Inferior parietal cortex (tissue), 1 donor: ENCODE results near the gene SLC35G2.
"Not testable (repeated sequence)": the region's sequence is repeated elsewhere in the genome, so short reads cannot be mapped to it uniquely, and the experiment has no call there.

Experiments used
- DNase-seq: peaks from one replicate; pipeline ENCODE4 v3.0.0-alpha.2; 2016; ENCODE audit errors: extremely low spot score

Gene SLC35G2

DNA sequence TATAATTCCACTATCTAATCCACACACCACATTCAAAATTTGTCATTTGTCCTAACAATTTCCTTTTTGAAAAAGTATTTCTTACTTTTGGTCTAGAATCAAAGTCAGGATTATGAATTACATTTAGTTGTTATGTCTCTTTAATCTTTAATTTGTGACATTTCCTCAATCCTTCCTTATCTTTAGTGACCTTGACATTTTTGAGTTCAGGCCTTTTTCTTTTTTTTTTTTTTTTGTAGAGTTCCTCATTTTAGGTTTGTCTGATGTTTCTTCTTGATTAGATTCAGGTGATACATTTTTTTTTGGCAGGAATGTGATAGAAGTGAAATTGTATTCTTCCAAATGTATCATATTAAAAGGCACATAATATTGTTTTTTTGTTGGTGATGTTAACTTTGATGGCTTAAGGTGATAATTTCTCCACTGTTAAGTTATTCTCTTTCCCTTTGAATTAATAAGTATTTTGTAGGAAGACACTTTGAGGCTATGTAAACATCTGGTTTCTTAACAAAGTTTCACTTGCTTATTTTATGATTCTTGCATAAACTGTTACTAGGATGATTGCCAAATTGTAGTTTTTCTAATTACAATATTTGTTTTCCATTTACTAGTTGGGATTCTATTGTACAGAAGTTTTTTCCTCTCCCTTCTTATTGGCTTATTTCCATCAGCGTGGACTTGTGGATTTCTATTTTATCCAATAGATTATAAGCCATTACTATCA lies 16.3 kb downstream of the SLC35G2 start:
- DNase-seq = no peak

DNA sequence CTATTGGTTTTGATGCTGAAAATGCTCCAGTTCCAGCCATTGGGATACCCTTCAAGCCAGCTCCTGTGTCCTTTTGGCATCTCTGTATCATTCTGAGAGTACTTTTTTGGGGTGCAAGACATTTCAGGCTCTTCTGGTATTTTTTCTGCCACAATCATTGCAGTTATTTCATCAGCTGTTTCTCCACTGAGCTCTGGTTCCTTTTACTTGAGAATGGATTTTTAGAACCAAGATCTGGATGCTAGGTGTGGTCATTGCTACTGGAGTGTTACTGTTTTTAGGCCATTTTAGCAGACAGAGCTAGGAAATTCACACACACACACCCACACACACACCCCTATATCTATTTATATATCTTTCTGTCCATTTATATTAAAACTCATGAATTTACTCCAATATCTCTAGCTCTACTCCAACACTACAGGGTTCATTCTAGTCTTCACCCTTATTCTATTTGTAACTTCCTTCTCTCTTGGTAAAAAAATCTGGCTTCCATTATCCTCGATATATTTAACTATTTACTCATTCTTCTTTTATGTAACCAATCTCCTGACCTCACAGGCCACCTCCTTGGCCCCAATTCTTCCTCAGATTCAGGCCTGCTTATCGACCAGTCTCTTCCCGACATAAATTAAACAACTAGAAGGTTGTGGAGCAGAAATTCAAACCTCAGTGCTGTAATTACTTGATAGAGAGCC lies 17.0 kb downstream of the SLC35G2 start:
- DNase-seq = no peak

DNA sequence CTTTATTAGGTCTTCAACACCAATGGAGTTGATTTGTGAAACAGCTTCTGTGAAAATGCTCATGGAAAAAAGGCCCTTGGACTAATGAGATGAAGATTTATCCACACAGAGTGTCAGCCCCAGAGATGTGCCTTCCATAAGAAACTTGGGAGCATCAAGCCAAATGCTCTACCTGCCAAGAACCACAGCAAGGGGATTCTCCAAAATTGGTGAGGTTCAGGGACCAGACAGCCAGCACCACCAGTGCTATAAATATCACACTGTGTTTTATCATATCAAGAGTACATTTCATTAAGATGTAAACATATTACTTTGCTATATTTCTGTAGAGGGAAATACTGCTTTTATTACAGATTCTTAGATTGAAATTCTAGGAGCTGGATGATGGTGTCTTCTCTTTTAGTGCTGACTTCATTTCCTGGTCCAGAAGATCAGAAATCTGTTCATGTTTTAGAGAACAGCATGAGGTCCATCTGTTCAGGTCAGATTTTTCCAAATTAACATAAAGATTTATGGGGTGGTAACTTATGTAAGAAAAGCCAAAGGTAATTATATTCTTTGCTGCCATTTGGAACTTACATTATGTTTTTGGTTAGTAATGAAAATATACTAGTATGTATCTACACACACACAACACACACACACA lies 17.7 kb downstream of the SLC35G2 start:
- DNase-seq = no peak

DNA sequence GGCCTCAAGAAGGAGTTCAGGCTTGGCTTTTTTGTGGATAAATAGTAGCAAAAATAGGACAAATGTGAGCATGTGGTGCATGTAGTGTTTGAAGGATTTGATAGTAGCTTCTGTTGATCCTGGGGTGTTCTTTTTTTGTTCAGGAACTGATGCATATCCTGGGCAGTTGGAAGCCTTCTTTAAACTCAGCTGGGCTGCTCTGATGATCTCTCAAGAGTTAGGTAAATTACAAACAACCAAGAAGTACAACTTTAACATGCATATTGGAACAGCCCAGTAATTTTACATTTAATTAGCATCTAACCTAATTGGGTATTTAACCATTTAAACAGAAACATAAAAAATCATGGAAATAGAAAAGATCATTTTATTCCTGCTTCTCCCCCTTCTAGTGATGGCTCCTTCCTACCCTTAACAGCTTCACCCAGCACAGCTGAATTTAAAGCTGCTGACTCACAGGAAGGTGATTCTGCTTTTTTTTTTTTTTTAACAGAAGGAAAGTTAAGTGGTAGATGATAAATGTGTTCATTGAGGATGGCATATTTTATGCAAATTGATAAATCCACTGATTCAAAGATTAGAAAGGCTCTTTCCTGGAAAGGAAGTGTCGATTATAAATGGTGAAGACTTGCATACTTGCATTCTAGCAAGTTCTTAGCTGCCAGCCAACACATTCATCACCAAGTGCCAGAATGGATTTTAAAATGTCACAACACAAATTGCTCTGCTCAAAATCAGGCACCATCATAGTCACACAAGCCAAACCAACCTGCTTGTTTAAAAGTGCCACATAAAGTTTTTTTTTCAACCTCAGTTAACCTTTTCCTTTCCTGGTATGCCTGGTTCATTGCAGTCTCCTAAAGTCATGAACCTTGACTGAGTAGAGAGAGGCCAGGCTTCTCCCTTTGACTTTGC lies 20.0 kb downstream of the SLC35G2 start:
- DNase-seq = no peak

DNA sequence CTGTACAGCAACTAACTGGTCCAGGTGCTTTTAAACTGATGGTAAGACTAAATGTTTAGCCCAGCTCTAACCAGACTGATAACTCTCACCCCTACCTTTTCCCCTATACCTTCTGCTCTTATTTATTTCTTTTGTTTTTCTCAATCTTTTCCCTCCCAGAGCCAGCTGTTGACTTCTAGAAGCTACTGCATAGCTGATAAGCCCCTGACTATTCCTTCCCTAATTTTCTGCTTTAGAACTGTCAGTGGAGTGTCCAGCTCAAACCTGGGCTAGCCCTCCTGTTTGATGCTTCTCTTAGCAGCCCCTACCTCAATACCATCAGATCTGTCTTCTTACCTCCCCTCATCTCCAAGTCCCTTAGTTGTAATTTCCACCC lies 20.6 kb downstream of the SLC35G2 start:
- DNase-seq = no peak

DNA sequence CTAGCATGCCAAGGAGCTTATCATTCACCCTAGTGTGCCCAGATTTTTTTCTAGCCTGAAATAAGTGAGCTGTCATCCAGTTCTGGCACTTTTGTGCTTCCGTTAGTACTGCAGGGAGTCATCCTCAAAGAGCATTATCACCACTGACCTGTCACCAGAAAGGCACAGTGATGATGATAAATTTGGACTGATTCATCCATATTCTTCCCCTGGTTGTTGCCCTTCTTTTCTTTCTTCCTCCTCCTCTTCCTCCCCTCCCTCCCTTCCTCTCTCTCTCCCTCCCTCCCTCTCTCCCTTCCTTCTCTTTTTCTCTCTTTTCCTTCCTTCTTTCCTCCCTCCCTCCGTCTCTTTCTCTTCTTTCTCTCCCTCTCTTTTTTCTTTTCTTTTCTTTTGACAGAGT lies 21.3 kb downstream of the SLC35G2 start:
- no peak for DNase-seq

DNA sequence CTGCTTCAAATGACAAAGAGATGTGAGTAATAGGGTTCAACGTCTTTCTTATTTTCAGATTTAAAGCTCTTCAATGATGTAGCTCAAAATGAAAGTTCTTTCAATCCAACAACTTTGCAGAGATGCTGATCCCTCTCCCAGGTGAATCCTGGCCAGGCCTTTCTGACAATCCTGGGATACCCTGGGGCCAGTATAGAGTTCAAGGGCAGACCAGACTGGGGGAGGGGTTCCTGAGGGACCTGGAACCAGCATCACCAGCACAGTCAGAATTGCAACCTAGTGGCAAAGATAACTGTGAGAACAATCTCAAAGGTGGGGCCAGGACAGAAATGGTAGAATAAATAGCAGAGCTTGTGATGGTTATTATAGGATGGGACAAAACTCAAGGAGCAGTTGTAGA lies 23.4 kb downstream of the SLC35G2 start:
- DNase-seq = no peak

DNA sequence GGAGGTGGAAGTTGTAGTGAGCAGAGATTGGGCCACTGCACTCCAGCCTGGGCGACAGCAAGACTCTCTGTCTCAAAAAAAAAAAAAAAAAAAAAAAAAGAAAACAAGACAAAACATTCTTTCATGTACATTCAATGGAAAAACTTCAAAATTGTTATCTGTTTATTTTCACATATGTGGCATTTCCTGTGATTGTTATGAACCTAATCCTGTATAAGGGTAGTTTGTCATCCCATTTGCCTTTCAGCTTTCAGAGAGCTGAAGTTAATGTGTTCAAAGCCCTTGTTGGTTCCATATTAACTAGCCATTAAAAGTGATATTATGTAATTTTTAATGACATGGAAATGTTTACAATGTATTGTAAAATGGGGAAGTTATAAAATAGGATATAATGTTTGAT lies 25.8 kb downstream of the SLC35G2 start:
- no peak for DNase-seq

DNA sequence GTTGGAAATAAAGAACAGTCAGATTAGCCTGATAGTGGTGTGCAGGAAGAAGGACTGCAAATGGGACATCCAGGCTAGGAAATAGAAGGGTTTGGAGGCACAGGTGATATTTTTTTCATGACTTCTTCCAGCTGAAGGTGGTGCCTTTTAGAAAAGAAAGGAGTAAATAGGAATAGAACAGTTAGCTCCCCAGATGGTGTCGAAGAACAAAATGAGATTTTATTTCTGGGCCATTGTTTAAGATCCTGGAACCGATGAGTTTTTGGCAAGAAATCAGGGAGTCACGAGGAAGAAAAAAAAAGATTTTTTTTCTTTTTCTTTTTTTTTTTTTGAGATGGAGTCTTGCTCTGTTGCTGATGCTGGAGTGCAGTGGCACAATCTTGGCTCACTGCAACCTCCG lies 33.3 kb downstream of the SLC35G2 start:
- DNase-seq = no peak

DNA sequence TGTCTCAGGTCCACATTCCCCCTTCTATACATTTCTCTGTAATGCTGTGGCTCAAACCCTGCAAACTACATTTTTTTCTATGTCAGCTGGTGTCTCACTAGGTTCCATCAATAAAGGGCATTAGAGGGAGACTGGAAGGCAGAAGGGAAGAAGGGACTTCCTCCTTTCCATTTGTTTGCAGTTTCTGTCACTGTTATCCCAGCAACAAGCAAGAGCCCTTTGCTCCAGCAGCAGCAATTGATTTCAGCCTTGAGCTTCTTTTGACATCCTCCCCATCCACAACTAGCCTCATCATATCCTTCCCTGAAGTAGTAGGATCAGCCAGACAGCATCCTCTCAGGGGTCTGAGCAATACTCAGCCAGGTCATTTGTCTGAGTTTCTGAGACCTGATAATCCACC lies 37.7 kb downstream of the SLC35G2 start:
- no peak for DNase-seq

DNA sequence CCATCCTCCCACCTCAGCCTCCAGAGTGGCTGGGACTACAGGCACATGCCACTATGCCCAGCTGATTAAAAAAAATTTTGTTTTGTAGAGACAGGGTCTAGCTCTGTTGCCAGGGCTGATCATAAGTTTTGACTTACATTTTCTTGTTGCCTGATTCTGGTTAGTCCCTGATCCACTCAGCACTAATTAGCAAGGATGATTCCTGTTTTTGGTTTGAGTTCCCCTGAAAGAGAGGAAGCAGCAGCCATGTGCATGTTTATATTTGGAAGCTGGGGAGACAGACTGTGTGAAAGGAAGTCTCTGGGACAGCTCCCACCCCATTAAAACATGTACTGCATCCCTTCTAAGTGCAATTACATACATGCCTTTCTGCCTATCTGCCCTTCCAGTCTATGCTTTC lies 39.5 kb downstream of the SLC35G2 start:
- DNase-seq = peak; percentile 15

DNA sequence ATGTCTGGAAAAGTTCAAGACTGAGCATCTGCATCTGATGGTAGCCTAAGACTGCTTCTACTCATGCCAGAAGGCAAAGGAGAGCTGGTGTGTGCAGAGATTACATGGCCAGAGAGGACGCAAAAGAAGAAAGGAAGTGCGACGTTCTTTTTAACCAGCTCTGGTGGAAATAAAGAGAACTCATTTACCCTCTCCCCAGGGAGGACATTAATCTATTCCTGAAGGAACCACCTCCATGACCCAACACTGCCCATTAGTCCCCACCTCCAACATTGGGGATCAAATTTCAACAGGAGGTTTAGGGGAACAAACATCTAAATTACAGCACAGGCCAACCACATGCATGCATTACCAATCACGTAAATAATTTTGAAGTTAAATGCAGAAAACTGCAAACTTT lies 41.6 kb downstream of the SLC35G2 start:
- DNase-seq = no peak

DNA sequence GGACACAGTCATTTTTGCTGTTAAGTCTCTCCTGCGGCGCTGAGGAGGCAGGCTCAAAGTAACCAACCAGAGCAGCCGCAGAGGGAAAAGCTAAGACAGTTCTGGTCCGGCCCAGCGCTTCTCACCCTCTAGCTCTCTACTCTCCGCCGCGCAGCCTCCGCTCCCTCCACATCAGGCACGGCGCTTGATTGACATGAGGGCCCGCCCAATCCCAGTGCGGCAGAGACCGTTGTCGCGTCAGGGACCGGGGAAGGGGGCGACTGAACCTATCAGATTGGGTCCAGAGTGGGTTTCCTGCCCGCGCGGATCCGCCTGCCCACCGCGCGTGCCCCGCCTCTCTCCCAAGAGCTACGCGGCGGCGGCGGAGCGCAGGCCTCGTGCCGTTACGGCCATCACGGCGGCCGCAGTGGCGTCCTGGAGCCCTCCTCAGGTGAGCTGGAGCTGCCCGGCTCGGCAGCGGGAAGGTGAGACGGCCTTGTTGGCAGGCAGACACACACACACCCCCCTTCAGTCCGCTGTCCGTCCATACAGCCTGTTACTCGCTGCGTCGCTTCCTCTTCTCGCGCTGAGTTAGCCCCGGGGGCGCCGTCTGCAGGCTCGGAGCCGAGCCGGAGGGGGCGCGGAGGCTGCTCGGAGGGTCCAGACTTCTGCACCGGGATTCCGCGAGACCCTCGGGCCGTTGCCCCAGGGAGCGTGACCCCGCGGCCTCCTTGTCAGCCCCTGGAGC lies 43.1 kb downstream of the SLC35G2 start, which contains the start of gene NCK1:
Gene NCK1 (plus strand): TSS at position 319 of the 727 bp plus-strand sequence. CDS start 65,794 bp downstream, outside the sequence.
- peak; percentile 97 for DNase-seq

DNA sequence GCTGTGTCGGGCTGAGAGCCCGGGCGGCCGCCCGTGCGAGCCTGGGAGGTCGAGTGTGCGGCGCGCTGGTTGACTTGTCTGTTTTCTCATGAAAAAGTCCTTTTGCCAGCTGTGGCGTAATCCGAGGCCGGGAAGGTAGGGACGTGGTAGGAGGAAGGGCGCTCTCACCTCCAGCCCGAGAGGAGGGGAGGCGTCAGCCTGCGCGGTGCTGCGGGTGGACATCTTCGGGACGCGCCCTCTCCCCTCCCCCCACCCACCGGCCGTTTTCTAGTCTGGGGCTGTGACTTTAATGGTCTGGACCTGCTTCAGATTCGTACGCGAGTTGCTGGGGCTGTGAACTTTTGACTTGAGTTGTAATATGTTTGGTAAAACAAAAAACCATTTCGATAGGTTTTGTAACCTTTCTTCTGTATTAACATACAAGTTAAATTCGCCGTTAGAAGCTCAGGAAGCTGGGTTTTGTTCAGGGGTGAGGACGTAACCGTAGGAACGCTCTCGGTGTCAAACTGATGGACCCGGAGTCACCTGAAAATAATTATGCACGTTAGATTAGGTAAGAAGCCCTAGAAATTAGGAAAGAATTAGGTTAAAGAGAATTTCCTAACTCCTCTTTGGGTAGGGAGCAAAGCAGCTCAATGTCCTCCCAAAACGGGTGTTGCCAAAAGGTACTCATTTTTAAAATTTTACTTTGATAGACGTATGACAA lies 43.8 kb downstream of the SLC35G2 start:
- DNase-seq = no peak

DNA sequence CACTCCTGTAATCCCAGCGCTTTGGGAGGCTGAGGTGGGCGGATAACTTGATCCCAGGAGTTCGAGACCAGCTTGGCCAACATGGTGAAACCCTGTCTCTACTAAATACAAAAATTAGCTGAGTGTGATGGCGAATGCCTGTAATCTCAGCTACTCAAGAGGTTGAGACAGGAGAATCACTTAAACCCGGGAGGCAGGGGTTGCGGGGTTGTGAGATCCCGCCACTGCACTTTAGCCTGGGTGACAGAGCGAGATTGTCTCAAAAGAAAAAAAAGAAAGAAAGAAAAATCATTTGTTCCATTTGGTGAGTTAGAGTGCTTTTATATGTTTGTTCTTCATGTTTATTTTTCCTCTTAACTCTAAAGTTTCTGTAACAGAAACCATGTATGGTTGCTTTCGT lies 50.4 kb downstream of the SLC35G2 start:
- no peak for DNase-seq

DNA sequence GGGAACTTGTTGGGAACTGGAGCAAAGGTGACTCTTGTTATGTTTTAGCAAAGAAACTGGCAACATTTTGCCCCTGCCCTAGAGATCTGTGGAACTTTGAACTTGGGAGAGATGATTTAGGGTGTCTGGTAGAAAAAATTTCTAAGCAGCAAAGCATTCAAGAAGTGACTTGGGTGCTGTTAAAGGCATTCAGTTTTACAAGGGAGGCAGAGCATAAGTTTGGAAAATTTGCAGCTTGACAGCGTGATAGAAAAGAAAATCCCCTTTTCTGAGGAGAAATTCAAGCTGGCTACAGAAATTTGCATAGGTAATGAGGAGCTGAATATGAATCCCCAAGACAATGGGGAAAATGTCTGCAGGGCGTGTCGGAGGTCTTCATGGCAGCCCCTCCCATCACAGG lies 53.3 kb downstream of the SLC35G2 start:
- DNase-seq = not testable (repeated sequence)

DNA sequence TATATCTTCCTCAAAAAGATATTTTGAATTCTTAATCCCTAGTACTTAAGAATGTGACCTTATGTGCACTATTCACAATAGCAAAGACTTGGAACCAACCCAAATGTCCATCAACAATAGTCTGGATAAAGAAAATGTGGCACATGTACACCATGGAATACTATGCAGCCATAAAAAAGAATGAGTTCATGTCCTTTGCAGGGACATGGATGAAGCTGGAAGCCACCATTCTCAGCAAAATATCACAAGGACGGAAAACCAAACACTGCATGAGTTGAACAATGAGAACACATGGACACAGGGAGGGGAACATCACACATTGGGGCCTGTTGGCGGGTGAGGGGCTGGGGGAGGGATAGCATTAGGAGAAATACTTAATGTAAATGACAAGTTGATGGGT lies 60.6 kb downstream of the SLC35G2 start:
- DNase-seq = not testable (repeated sequence)

DNA sequence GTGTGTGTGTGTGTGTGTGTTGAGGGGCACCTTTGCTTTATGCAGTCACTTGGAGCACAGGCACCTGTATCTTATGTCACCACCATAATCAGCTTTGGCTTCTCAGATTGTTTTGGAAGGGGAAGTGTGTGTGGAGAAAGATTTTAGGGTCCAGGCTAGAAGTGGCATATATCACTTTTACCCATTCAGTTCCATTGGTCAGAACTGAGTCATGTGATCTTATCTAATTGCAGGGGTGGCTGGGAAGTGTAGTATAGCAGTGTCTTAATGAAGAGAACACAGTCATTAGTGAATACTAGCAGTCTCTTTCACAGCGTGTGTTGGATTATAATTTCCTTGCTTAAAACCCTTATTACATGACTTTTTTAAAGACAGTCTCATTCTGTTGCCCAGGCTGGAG lies 63.6 kb downstream of the SLC35G2 start:
- no peak for DNase-seq

DNA sequence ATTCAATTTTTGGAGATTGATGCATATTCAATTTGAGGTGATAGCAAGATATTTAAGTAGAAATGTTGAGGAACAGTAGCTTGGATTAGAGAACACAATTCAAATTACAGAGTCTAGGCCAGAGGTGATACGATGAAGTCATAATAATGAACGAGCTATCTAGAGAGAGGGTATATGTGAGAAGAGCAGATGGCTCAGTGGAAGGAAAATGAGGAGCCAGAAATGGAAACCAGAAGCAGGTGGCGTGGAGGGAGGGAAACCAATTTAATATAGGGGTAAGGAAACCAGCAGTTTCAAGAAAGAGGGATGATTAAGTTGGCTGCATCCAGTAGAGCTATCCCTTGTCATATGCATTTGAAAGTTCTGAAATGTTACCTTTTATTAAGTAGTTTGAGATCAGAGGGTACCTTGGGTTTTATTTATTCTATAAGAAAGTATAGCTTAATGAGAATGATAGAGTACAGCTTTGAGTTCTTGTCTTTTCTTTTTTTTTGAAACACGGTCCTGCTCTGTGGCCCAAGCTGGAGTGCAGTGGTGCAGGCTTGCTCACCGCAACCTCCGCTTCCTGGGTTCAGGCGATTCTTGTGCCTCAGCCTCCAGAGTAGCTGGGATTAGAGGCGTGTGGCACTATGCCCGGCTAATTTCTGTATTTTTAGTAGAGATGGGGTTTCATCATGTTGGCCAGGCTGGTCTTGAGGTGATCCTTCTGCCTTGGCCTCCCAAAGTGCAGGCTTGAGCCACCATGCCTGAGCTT lies 65.2 kb downstream of the SLC35G2 start:
- DNase-seq = no peak
